Stimulated activated CD4-positive, alpha-beta T cell treated with anti-CD3 and anti-CD28 coated beads, Interleukin-1b, Interleukin-23, amount 100 ng/mL, for 1 hour (primary cell): ENCODE data around the gene CETN2.
"Not testable (repeated sequence)": the region's sequence is repeated elsewhere in the genome, so short reads cannot be mapped to it uniquely, and the experiment has no call there.

Experiments used
- DNase-seq, 2 donors: peaks; one replicate each; pipeline ENCODE4 v3.0.0-alpha.2; 2020; ENCODE audit warnings: low read depth in 2 of 2

CETN2 gene

DNA sequence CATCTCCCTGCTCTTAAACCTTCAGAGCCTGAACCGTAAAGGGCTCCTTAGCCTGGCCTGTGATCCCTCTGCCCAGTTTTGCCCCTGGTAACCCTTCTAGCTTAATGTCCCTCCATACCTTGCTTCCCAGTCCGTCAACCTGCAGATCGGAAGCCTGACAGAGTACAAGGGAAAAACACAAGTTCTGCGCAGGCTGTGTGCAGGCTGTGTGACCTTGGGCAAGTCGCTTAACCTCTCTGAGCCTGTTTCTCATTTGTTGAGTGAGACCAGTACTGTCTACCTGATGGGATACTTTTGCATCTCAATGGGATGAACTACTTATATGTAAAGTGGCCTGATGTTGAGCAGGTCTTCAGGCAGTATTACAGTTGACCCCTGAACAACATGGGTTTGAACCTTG is 2.0 kb upstream of the CETN2 start:
- DNase-seq: no peak

DNA sequence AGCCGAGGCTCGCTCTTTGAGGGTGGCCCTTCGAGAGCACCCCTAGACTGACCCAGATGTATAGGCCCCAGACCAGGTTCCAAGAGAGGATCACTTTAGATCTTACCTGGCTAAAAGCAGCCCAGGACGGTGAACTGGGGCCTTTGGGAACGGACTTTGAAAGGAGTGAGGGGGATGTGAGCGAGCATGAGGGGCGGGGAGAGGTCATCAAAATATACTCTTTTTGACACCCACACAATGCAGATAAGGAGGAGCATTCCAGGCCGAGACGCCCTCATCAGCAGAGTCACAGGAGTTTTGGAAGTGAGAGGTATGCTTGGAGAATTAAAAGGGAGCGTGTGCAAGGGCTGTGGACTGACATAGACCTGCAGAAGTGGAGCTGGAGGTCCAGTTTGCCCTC is 834 bp upstream of the CETN2 start:
- DNase-seq: no peak

DNA sequence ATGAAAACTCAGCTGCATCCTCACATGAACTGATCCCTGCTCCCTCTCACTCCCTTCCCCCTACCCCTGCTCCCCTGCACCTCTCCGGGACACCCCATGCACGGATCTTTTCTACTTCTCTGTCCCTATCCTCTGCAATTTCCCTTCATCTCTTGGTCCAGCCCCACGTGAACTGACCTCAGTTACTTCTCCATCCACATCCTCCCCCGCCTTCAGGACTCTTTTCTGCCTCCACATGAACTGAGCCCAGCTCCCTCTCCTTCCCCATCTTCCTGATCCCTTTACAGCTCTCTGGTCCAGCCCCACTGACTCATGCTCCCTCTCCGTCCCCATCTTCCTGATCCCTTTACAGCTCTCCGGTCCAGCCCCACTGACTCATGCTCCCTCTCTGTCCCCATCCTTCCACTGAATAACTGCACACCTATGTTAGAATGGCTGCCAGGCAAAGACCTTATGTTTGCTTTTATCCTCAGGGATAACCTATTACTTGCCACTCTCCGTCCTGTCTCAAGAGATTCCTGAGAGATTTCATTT is 5.6 kb downstream of the CETN2 start:
- DNase-seq: no peak

DNA sequence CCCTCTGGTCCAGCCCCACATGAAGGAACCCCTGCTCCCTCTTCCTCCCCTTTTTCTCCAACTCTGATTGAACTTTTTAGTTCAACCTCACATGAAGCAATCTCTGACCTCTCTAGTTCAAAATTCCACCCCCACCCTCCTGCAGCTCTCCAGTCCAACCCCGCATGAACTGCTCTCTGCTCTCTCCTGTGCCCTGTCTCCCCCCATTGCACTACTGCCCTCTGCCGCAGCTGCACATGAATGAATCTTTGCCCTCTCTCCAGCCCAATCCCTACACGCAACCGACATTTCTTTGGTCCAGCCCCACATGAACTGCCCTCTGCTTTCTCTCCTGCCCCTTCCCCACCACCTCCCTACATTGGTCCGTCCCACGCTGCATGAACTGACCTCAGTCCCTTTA is 6.9 kb downstream of the CETN2 start:
- no peak for DNase-seq

DNA sequence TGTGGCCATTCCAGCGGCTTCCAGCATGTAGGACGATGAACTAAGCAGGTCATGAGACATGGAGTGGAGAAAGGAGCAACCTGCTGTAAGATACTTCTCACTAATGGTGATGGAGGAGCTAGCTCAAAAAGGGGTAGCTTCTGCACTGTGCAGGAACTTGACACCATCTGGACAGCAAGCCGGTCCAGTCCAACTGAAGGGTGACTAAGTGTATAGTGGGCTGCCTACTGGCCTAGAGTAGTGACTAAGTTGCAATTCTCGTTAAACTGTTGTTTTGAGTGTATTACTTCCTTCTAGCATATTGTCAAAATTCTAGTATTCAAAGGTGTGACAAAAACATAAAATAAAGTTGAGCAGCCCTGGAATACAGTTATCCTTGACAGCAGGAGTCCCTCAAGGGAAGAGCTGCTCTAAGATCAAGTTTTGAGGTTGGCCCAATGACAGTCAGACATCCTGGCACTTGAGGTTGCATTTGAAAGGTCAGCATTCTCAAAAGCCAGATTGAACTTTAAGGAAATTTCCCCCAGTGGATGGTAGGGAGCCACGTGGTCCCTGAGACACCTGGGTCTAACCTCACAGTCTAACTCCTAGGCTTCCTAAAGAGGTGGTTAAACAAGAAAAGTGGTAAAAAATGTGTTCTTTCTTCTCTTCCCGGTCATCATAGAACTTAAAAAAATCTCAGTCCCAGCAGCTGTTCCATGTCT is 8.0 kb downstream of the CETN2 start:
- no peak for DNase-seq

DNA sequence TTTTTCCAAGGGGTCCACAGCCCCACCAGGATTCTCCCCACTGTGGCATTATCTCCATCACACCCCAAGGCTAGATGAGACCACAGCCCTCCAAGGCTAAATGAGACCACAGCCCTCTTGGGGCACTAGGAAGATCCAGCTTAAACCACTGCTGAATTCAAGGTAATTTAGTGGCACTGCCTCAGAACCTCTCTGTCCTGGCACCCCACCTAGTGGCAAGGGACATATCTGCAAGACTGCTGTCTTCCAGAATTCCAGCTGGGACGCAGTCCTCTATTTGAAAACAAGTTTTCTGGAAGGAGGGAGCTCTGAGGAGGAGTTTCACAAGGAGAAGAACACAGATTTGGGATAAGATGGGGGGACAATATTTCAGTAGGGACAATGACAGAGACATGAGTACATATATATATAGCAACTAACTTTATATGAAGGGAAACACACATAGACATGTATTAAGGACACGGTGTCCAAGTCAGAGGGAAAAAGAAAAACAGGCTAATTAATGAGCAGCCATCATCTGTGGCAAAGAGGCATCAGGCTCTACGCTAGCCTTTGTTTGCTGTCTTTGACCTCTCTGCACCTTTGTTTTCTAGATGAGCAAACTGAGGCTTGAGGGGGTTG is 9.3 kb downstream of the CETN2 start:
- DNase-seq: no peak

DNA sequence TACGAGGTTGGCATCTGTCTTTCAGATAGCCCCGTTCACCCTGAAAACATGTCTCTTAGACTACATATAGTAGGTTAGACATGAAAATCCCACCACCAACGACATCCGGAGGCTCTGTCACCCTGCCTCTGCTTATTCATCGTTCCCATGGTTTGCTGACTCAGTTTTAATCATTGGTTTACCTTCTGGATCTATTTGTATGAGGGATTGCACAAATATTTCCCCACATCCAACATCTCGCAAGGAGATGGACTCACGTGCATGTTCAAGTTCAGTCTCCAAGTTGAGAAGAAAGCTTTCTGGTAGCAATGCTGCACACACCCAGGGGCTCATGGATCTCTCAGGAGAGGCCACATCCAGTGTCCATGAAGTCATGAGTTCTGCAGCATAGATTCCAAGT is 10.8 kb downstream of the CETN2 start:
- DNase-seq: no peak

DNA sequence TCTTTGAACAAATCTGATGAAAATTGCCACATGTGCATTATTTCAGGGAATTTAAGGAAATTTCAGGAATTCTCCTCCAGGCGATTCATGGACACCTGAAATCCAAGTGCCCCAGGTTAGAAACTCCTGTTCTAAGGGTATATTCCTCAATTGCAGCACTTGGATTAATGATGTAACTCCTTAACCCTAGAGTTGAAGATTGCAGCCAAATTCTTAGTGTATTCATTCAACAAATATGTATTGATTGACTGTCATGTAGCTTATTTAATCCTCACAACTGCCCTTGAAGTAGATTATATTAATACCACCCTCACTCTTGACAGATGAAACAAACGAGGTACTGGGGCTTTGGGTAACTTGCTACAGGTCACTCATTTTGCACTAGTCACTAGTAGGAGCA is 11.3 kb downstream of the CETN2 start:
- no peak for DNase-seq

DNA sequence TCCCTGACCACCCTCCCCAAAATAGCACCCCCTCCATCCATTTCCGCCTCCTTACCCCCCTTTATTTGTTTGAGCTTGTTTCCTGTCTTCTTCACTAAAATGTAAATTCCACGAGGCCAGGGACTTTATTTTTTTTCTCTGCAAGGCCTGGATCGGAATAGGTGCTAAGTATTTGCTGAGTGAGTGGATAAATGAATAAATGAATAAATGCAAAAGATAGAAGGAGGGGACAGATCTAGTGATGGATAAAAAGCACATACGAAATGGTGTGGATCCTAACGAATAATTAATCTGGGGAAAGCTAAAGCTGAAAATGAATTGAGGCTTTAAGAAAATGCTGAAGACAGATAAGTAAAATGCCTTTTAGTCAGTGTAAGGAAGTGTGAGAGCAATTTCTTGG is 12.2 kb downstream of the CETN2 start:
- DNase-seq: no peak

DNA sequence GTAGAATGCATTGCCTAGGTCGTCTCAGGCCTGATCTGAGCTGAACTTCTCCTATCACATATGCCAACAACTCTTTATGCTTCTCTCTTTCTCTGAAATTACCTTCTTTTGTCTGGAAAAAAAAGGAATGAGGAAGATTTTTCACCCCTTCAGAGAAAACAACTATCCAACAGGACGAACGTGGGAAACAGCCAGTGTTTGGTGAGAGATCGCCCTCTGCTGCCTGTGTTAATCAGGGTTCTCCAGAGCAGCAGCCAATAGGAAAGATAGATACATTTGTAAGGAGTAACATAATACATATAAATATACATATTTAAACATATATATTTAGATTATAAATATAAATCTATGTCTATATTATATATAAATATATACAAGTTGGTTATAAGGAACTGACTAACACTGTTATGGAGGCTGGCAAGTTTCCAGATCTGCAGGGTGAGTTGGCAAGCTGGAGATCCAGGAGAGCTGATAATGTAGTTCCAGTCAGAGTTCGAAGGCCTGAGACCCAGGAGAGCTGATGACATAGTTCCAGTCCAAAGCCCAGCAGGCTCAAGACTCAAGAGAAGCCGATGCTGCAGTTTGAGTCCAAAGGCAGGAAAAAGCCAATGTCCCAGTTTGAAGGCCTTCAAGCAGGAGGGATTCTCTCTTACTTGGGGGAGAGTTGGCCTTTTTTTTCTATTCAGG is 13.3 kb downstream of the CETN2 start:
- no peak for DNase-seq

DNA sequence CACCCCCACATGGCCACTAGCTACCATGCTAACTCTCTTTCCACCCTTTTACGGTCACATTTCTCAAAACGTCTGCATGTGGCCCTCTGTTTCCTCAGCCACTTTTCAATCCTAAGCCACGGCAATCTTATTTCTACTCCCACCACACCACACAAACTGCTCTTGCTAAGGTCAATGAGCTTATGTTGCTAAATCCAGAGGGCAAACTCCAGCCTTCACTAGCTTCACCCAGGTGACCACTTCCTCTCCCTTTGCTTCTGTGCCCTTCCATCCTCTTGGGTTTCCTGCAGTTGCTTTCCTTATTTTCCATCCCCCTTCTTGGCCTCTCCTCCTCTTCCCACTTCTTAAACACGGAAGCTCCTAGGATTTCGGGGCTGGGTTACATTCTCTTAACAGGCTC is 16.5 kb downstream of the CETN2 start:
- no peak for DNase-seq

DNA sequence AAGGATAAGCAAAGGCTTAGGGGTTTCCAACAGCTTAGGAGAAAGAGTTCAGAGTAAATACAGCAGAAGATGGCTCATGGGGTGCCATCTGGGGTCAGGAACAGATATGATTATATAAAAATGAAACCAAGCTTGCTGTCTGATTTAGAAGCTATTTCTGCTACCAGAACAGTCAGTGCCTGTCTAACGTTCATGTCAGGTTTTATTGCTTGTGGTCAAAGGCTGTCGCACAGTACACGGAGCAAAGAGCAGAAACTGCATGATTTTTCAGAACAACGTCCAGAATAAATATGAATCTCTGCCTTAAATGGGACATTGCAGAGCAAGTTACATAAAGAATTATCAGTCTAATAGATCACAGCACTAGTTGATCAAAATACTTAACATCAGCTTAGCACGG is 17.4 kb downstream of the CETN2 start:
- DNase-seq: no peak

DNA sequence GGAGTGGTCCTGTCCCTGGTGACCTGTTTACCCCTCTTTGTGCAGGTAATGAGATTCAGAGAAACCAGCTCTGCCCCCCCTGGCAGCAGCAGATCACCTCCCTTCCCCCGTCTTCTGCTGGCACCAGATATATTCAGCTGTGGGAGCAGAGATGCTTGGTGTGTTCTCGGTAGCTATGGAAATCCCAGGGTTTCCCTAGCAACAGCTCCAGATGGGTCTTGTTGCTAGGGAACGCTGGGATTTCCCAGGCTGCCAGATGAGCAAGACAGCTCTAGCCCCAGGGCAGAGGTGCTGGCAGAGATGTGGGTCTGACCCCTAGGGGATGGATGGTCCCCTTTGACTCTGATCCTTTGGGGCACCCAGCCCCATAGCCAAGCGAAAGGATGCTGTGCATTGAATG is 20.2 kb downstream of the CETN2 start:
- DNase-seq: no peak

DNA sequence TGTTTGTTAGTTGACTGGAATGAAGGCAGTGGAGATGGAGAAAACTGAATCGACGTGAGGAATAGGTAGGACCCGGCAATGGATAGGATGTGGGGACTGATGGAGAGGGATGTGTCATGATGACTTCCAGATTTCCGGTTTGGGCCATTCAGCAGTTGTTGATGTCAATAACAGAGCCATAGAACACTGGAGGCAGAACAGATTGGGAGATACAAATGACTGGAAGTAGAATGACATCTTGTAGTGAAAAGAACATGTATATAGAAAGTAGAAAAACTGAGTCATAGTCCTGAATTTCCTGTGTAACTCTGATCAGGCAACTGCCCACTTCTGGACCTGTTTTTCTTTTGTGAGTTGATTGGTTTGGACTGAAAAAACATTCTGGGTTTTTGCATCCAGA is 24.5 kb downstream of the CETN2 start:
- no peak for DNase-seq

DNA sequence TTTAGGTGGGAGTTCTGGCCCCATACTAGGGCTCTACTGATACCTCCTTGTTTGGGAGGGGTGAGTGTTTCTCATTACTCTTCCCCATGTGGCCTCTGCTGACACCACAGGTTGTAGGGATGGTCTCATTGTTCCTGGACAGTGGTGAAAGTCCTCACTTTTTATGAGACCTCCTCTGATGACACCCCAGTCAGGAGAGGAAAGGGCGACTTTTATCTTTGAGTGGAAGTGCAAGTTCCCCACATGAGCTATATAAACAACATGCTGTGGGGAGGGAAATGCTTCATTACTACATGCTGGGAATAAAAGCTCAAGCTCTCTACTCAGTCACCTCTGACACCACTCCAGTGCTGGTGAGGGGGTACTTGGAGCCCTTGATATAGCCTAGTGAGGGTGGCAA is 31.6 kb downstream of the CETN2 start:
- DNase-seq: no peak

DNA sequence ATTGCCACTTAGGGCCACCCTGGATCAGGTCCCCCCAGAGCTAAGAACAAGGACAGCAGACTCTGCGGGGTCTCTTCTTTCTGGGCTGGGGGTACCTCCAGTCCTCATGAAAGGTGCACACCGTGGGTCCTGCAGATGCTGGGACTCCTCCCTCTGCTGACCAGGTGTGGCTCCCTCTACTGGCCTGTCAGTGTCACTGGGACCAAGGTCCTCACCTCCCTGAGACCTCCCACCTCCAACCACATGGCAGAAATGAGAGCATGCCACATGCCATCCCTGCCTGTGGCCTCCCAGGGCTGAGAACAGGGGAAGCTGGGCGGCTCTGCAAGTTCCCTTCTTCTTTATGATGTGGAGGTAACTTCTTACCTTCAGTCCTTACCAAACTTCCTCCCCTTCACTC is 43.5 kb downstream of the CETN2 start:
- DNase-seq: not testable (repeated sequence)
